MCF 10A (cell line): ENCODE results near the gene POLN. TPM values are rescaled to one million over a fixed set of nuclear protein-coding genes. Genes with fewer than 3 reads are reported as not detected.

Source experiments
- BruUV-seq: library from RNA; stranded (reverse); fragments of 400-500 nt; replicated peaks from 2 replicates; lab custom pipeline; 2021; lab: Mats Ljungman, UMichigan
- CTCF ChIA-PET: fragments of 300-600 bp; sonication (Branson Sonifier 250); formaldehyde crosslinking; extraction: SDS; loops from one replicate; lab custom pipeline; 2021; ENCODE audit warnings: antibody characterized with exemption, inconsistent platforms; lab: Yijun Ruan, JAX
- POLR2A ChIA-PET: fragments of 300-600, 350-650 bp; sonication (Branson Sonifier 250); formaldehyde crosslinking; extraction: SDS; loops from one replicate; lab custom pipeline; 2020; ENCODE audit warnings: antibody characterized with exemption, inconsistent platforms; lab: Yijun Ruan, JAX
- DNase-seq: peaks from one replicate; pipeline ENCODE4 v3.0.0-alpha.2; 2018; ENCODE audit not compliant: unreplicated experiment
- H3K27ac Mint-ChIP-seq: one replicate; pipeline ENCODE4 v1.8.0; 2022; ENCODE audit warnings: mild to moderate bottlenecking, low read depth, mixed read lengths; ENCODE audit not compliant: unreplicated experiment
- H3K27me3 Mint-ChIP-seq: one replicate; pipeline ENCODE4 v1.8.0; 2022; ENCODE audit warnings: mixed read lengths; ENCODE audit not compliant: insufficient read depth, unreplicated experiment
- H3K36me3 Mint-ChIP-seq: one replicate; pipeline ENCODE4 v1.8.0; 2022; ENCODE audit warnings: mild to moderate bottlenecking, moderate library complexity, mixed read lengths; ENCODE audit not compliant: insufficient read depth, unreplicated experiment
- H3K4me1 Mint-ChIP-seq: one replicate; pipeline ENCODE4 v1.8.0; 2022; ENCODE audit warnings: mixed read lengths; ENCODE audit not compliant: insufficient read depth, unreplicated experiment
- H3K4me3 Mint-ChIP-seq: one replicate; pipeline ENCODE4 v1.8.0; 2022; ENCODE audit warnings: mild to moderate bottlenecking, moderate library complexity, mixed read lengths; ENCODE audit not compliant: unreplicated experiment
- H3K9me3 Mint-ChIP-seq: one replicate; pipeline ENCODE4 v1.8.0; 2022; ENCODE audit warnings: mixed read lengths; ENCODE audit not compliant: unreplicated experiment
- CTCF ChIP-seq: fragments of 200-600 bp; IDR thresholded peaks from one replicate; pipeline ENCODE4 v1.8.0; 2022; ENCODE audit warnings: antibody characterized with exemption, mild to moderate bottlenecking; ENCODE audit not compliant: unreplicated experiment
- intact Hi-C: fragments of 100-400 bp; cut with micrococcal nuclease; formaldehyde crosslinking; loops from 2 replicates; pipeline ENCODE4 v1.14.1; 2022
- total RNA-seq: library from RNA; stranded (reverse); gene quantifications from 2 replicates; pipeline ENCODE4 v1.2.3, GENCODE V29; 2022

The POLN gene
- total RNA-seq, 1 experiment from 2014 or later, result 3.1 TPM

GRCh38 chr4:2042204-2042946 lies 199.5 kb downstream of the POLN start:
- POLR2A ChIA-PET, result no interaction called here
- H3K4me1 Mint-ChIP-seq, result peaks cover 13% of the 10 kb centered on the region
- intact Hi-C loops, result no loop called here
- H3K9me3 Mint-ChIP-seq, result no peaks in the 10 kb centered on the region
- TF ChIP-seq CTCF, result no peak
- CTCF ChIA-PET, result no interaction called here
- no peak for DNase-seq
- H3K4me3 Mint-ChIP-seq, result peak overlapping the region; percentile 86
- no peak overlapping the region for H3K27ac Mint-ChIP-seq
- no peaks in the 10 kb centered on the region for H3K27me3 Mint-ChIP-seq
- no peaks in the 10 kb centered on the region for H3K36me3 Mint-ChIP-seq
- no TSS peak for BruUV-seq

- CTCF ChIA-PET, result interaction anchor here (0.6 to 0.9 kb wide), 2 partner anchors 29 to 95 kb away, joined by 3 read pairs; no protein-coding TSS in a partner anchor
- POLR2A ChIA-PET, result no interaction called here
- no peaks in the 10 kb centered on the region for H3K27me3 Mint-ChIP-seq
Measured at GRCh38 chr4:2041239-2042130, 200.4 kb downstream of the POLN start.

GRCh38 chr4:2040391-2041238 lies 201.3 kb downstream of the POLN start:
- no peak for DNase-seq
- no peak for TF ChIP-seq CTCF
- Mint-ChIP-seq H3K4me1 (peaks cover 6% of the 10 kb centered on the region), H3K9me3 (no peaks in the 10 kb centered on the region), H3K4me3 (peak overlapping the region; percentile 86), H3K27ac (no peak overlapping the region), H3K36me3 (no peaks in the 10 kb centered on the region), H3K27me3 (no peaks in the 10 kb centered on the region)
- intact Hi-C loops, result no loop called here
- ChIA-PET CTCF (interaction anchor here (0.6 kb wide), 1 partner anchor 28 kb away, joined by 3 read pairs; no protein-coding TSS in a partner anchor), POLR2A (no interaction called here)
- BruUV-seq, result no TSS peak

More at GRCh38 chr4:2041239-2042130, 200.4 kb downstream of the POLN start:
- no peaks in the 10 kb centered on the region for H3K36me3 Mint-ChIP-seq
- H3K27ac Mint-ChIP-seq, result no peak overlapping the region
- peak overlapping the region; percentile 86 for H3K4me3 Mint-ChIP-seq
- H3K9me3 Mint-ChIP-seq, result no peaks in the 10 kb centered on the region
- BruUV-seq, result no TSS peak
- H3K4me1 Mint-ChIP-seq, result peaks cover 13% of the 10 kb centered on the region
- TF ChIP-seq CTCF, result no peak
- peak; percentile 79 for DNase-seq
- intact Hi-C loops, result no loop called here
